ENCODE measurements around the gene B3GAT1.

- TF ChIP-seq CTCF (IDR thresholded peaks at IDR 0.05; ENCODE audit: low read depth, low read length, poor library complexity, severe bottlenecking) (no peak), EZH2phosphoT487 (IDR thresholded peaks at IDR 0.05; ENCODE audit: borderline replicate concordance, low read length) (no peak)
Measured at GRCh38 chr11:134334796-134335571, 77.1 kb downstream of the B3GAT1 start.

Measured in DOHH2 (cell line).